ENCODE results near the gene NBL1. TPM values are rescaled to one million over a fixed set of nuclear protein-coding genes. Genes with fewer than 3 reads are reported as not detected.

NBL1 gene
- total and polyA plus RNA-seq, 9 donors: 127 to 852 (median 525) TPM

DNA sequence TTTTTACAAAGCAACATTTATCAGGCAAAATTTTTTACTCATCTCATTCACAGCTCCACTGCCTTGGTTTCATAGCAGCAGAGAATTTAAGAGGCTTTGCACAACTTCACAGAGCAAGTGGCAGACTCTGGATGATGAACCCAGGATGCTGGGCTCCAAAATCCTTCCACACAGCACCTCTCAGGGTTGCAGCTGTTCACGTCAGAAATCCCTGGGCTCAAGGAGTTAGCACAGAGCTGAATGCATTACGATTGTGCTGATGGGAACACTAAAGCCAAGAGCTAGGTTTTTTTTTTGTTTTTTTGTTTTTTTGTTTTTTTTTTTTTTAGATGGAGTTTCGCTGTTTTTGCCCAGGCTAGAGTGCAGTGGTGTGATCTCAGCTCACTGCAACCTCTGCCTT lies 18.2 kb downstream of the NBL1 start:
- intact Hi-C loops (cut with DNase I): loop anchor here in 2 of 4 donors (5.0 kb wide), 2 partner anchors 40 to 45 kb away; no protein-coding TSS in a partner anchor
- 35 to 40% (median 35%) methylated on average over 3 of the region's 3 CpGs for WGBS, 3 donors
- H3K4me3 ChIP-seq: no peak overlapping the region
- H3K36me3 ChIP-seq: no peaks in the 10 kb centered on the region
- no peak overlapping the region for H3K27ac ChIP-seq
- no peak for TF ChIP-seq POLR2A (IDR thresholded peaks at IDR 0.05)
- TF ChIP-seq CTCF (IDR thresholded peaks at IDR 0.05): no peak
- TF ChIP-seq EP300 (IDR thresholded peaks at IDR 0.05): no peak
- H3K27me3 ChIP-seq: peaks cover 3% of the 10 kb centered on the region
- DNase-seq: no peak
- H3K9me3 ChIP-seq: no peaks in the 10 kb centered on the region
- peaks cover 3% of the 10 kb centered on the region for H3K4me1 ChIP-seq (ENCODE audit: insufficient read depth)

- H3K9me3 ChIP-seq: no peaks in the 10 kb centered on the region
- 1 to 2% (median 1%) methylated on average over 33 to 80 of the region's 80 CpGs for WGBS, 3 donors
- H3K36me3 ChIP-seq: no peaks in the 10 kb centered on the region
- H3K4me3 ChIP-seq: peak within 1 kb of the TSS; percentile 14
- TF ChIP-seq EP300 (IDR thresholded peaks at IDR 0.05) (no peak), CTCF (IDR thresholded peaks at IDR 0.05) (no peak), POLR2A (IDR thresholded peaks at IDR 0.05) (no peak)
- intact Hi-C loops (cut with DNase I): loop anchor here in 2 of 4 donors (5.0 kb wide), 2 partner anchors 38 to 43 kb away; no protein-coding TSS in a partner anchor
- DNase-seq: no peak
- peaks cover 3% of the 10 kb centered on the region for H3K4me1 ChIP-seq (ENCODE audit: insufficient read depth)
- no peak within 1 kb of the TSS for H3K27ac ChIP-seq
- H3K27me3 ChIP-seq: peaks cover 3% of the 10 kb centered on the region
Observed at GRCh38 chr1:19664453-19665185, 20.5 kb downstream of the NBL1 start, which contains the start of gene HTR6. HTR6 (plus strand) TSS chr1:19664875; CDS start chr1:19665754, 879 bp downstream.

GRCh38 chr1:19665186-19665495 lies 21.0 kb downstream of the NBL1 start:
- TF ChIP-seq EP300 (IDR thresholded peaks at IDR 0.05): no peak
- no peak for TF ChIP-seq POLR2A (IDR thresholded peaks at IDR 0.05)
- TF ChIP-seq CTCF (IDR thresholded peaks at IDR 0.05): no peak
- WGBS, 3 donors: 0 to 3% (median 0%) methylated on average over 20 to 23 of the region's 23 CpGs
- intact Hi-C loops (cut with DNase I): no loop called here

DNA sequence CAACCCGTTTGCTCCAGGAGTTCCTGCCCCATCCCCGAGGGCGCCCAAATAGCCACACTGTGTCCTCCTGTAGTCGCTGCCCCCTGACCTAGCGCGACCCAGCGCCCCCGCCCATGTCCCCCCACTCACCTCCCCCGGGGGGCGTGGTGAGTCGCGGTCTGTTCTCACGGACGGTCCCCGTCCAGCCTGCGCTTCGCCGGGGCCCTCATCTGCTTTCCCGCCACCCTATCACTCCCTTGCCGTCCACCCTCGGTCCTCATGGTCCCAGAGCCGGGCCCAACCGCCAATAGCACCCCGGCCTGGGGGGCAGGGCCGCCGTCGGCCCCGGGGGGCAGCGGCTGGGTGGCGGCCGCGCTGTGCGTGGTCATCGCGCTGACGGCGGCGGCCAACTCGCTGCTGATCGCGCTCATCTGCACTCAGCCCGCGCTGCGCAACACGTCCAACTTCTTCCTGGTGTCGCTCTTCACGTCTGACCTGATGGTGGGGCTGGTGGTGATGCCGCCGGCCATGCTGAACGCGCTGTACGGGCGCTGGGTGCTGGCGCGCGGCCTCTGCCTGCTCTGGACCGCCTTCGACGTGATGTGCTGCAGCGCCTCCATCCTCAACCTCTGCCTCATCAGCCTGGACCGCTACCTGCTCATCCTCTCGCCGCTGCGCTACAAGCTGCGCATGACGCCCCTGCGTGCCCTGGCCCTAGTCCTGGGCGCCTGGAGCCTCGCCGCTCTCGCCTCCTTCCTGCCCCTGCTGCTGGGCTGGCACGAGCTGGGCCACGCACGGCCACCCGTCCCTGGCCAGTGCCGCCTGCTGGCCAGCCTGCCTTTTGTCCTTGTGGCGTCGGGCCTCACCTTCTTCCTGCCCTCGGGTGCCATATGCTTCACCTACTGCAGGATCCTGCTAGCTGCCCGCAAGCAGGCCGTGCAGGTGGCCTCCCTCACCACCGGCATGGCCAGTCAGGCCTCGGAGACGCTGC lies 21.7 kb downstream of the NBL1 start:
- Histone ChIP-seq H3K27ac (no peak overlapping the region), H3K36me3 (no peaks in the 10 kb centered on the region), H3K4me3 (no peak overlapping the region), H3K9me3 (no peaks in the 10 kb centered on the region), H3K4me1 (ENCODE audit: insufficient read depth) (peaks cover 3% of the 10 kb centered on the region), H3K27me3 (peaks cover 3% of the 10 kb centered on the region)
- TF ChIP-seq POLR2A (IDR thresholded peaks at IDR 0.05) (no peak), EP300 (IDR thresholded peaks at IDR 0.05) (no peak), CTCF (IDR thresholded peaks at IDR 0.05) (no peak)
- intact Hi-C loops (cut with DNase I): no loop called here
- WGBS, 3 donors: 11 to 16% (median 16%) methylated on average over 55 to 84 of the region's 84 CpGs
- peak in 1 of 5 donors; percentile 28 for DNase-seq

More at GRCh38 chr1:19665186-19665495, 21.0 kb downstream of the NBL1 start:
- no peak overlapping the region for H3K27ac ChIP-seq
- DNase-seq: no peak
- no peaks in the 10 kb centered on the region for H3K36me3 ChIP-seq
- peak overlapping the region; percentile 14 for H3K4me3 ChIP-seq
- H3K4me1 ChIP-seq (ENCODE audit: insufficient read depth): peaks cover 3% of the 10 kb centered on the region
- peaks cover 3% of the 10 kb centered on the region for H3K27me3 ChIP-seq
- H3K9me3 ChIP-seq: no peaks in the 10 kb centered on the region

Measured in ovary (tissue), 9 donors.